Fibroblast of skin of right biceps (primary cell): Measurements from ENCODE around the gene COQ8A.
"Not testable (repeated sequence)": the region's sequence is repeated elsewhere in the genome, so short reads cannot be mapped to it uniquely, and the experiment has no call there.

Experiments used
- DNase-seq: peaks from one replicate; pipeline ENCODE4 v3.0.0-alpha.2; 2013

COQ8A gene

GRCh38 chr1:226953175-226953800 lies 13.2 kb downstream of the COQ8A start:
- no peak for DNase-seq

GRCh38 chr1:226954337-226954736 lies 14.2 kb downstream of the COQ8A start:
- DNase-seq, result no peak

- DNase-seq, result no peak
These were observed 14.7 kb downstream of the COQ8A start for GRCh38 chr1:226954777-226955176.

- DNase-seq, result not testable (repeated sequence)
These were observed 15.8 kb downstream of the COQ8A start for GRCh38 chr1:226955857-226956256.

GRCh38 chr1:226956942-226957713 lies 17.0 kb downstream of the COQ8A start:
- no peak for DNase-seq

GRCh38 chr1:226957714-226958113 lies 17.6 kb downstream of the COQ8A start:
- DNase-seq, result no peak

GRCh38 chr1:226958300-226958699 lies 18.2 kb downstream of the COQ8A start:
- no peak for DNase-seq

- no peak for DNase-seq
These were observed 20.2 kb downstream of the COQ8A start for GRCh38 chr1:226960256-226960655.

GRCh38 chr1:226960944-226961765 lies 21.1 kb downstream of the COQ8A start:
- DNase-seq, result no peak

- no peak for DNase-seq
These were observed 22.6 kb downstream of the COQ8A start for GRCh38 chr1:226962421-226963391.

- DNase-seq, result no peak
These were observed 24.0 kb downstream of the COQ8A start for GRCh38 chr1:226964068-226964425.

GRCh38 chr1:226964611-226965486 lies 24.8 kb downstream of the COQ8A start:
- DNase-seq, result no peak

GRCh38 chr1:226965581-226966440 lies 25.7 kb downstream of the COQ8A start:
- no peak for DNase-seq

GRCh38 chr1:226966683-226967082 lies 26.6 kb downstream of the COQ8A start:
- no peak for DNase-seq

GRCh38 chr1:226967665-226968064 lies 27.6 kb downstream of the COQ8A start:
- DNase-seq, result peak; percentile 14

GRCh38 chr1:226971765-226972164 lies 31.7 kb downstream of the COQ8A start:
- DNase-seq, result no peak

- no peak for DNase-seq
These were observed 32.8 kb downstream of the COQ8A start for GRCh38 chr1:226972931-226973330.

- DNase-seq, result no peak
These were observed 33.3 kb downstream of the COQ8A start for GRCh38 chr1:226973371-226973897.

GRCh38 chr1:226973898-226974543 lies 33.9 kb downstream of the COQ8A start:
- DNase-seq, result peak; percentile 9
